Transverse colon (tissue), 4 donors: ENCODE measurements around the gene MCC. TPM values are rescaled to one million over a fixed set of nuclear protein-coding genes. Genes with fewer than 3 reads are reported as not detected.

Source experiments
- DNase-seq: peaks from one replicate; pipeline ENCODE4 v3.0.0-alpha.2; 2019
- H3K27ac ChIP-seq, 4 donors: fragments of 200-600 bp; sonication (generic); 2 replicates each; pipeline ENCODE4 v1.5.1; 2016 to 2018; ENCODE audit warnings: inconsistent platforms in 4 of 4
- H3K27me3 ChIP-seq: fragments of 200-600 bp; sonication (generic); 2 replicates; pipeline ENCODE4 v1.5.1; 2017; ENCODE audit warnings: inconsistent platforms
- H3K36me3 ChIP-seq, 4 donors: fragments of 200-600 bp; sonication (generic); 2 replicates each; pipeline ENCODE4 v1.5.1; 2017 to 2019; ENCODE audit warnings: inconsistent platforms in 4 of 4
- H3K4me1 ChIP-seq, 4 donors: fragments of 200-600 bp; sonication (generic); 2 replicates each; pipeline ENCODE4 v1.5.1; 2017 to 2020; ENCODE audit warnings: inconsistent platforms in 4 of 4
- H3K4me3 ChIP-seq, 4 donors: fragments of 200-600 bp; sonication (generic); 1 replicate in 1 of 4; 2 replicates in 3 of 4; pipeline versions ENCODE4 v1.5.1 to v1.6.1; 2017 to 2019; ENCODE audit warnings: inconsistent platforms in 4 of 4
- H3K9me3 ChIP-seq, 2 donors: fragments of 200-600 bp; sonication (generic); 2 replicates each; pipeline ENCODE4 v1.5.1; 2017 to 2019; ENCODE audit warnings: inconsistent platforms in 2 of 2
- EP300 ChIP-seq: sonication (generic); formaldehyde crosslinking; IDR thresholded peaks from one replicate; pipeline ENCODE4 v1.6.1; 2017; ENCODE audit warnings: antibody characterized with exemption, low read depth
- POLR2A ChIP-seq: fragments of 450-650 bp; IDR thresholded peaks from one replicate; pipeline ENCODE4 v1.6.1; 2016; ENCODE audit warnings: antibody characterized with exemption, mild to moderate bottlenecking, moderate library complexity
- POLR2AphosphoS5 ChIP-seq, 3 donors: sonication (generic); formaldehyde crosslinking; IDR thresholded peaks; one replicate each; pipeline ENCODE4 v1.6.1; 2016; ENCODE audit warnings: antibody characterized with exemption in 3 of 3
- WGBS, 2 donors: methylation state at CpG; one replicate each; pipeline ENCODE4 v1.1.5; 2018; ENCODE audit warnings: low coverage in 1 of 2; 5-methylcytosine and 5-hydroxymethylcytosine counted together
- in situ Hi-C, 4 donors: fragments of 200-750 bp; cut with MboI; loops; one replicate each; pipeline versions ENCODE4 v1.15.0 to v1.15.1; 2017; ENCODE audit warnings: low sequenced_read_pairs in 3 of 4, low pct_ligation_motif_present in 1 of 4, low pct_unique_long_range_greater_than_20kb in 1 of 4
- intact Hi-C: fragments of 100-400 bp; cut with DNase I; formaldehyde crosslinking; loops from one replicate; pipeline ENCODE4 v1.15.1; 2023; ENCODE audit warnings: low total_unique reads
- total RNA-seq, 4 donors: library from RNA; depleted of rRNA; stranded (reverse); fragments of >200 nt; gene quantifications; one replicate each; pipeline ENCODE4 v1.1.0, GENCODE V29; 2016
- TF ChIP-seq, protein P1 (sequence below), 5 experiments: fragments of 200-600 bp in 3 of 5; fragments of 450-650 bp in 2 of 5; sonication (generic) in 3 of 5; IDR thresholded peaks; 1 replicate in 2 of 5; 2 replicates in 3 of 5; pipeline ENCODE4 v1.5.1; 2016 to 2017; ENCODE audit warnings: antibody characterized with exemption in 5 of 5, inconsistent platforms in 3 of 5, mild to moderate bottlenecking in 2 of 5, moderate library complexity in 1 of 5

MCC gene
- total RNA-seq, 4 donors from 2014 or later, result 2.6 to 28.4 (median 16.4) TPM

DNA sequence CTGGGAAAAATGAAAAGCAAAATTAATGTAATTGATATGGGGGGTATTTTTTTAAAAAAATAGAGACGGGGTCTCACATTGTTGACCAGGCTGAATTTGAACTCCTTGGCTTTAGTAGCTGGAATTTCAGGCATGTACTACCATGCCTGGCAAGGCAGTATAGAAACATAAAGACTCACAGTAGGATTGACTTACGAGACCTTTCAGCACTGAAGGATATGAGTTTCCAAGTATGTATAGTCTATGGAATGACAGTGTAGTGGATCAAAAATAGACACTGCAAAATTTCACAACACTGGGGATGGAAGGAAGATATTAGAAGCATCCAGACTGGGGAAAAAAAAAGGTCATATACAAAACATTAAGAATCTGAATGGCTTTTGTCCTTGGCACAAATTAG lies 504.9 kb downstream of the MCC start:
- Histone ChIP-seq H3K27me3 (no peaks in the 10 kb centered on the region), H3K9me3 (no peaks in the 10 kb centered on the region), H3K27ac (no peak overlapping the region), H3K4me3 (no peak overlapping the region), H3K4me1 (peaks cover 0 to 14% (median 7%) of the 10 kb centered on the region in 4 donors), H3K36me3 (no peaks in the 10 kb centered on the region)
- in situ Hi-C loops (loop anchor here in 3 of 4 donors (25.0 kb wide), 2 partner anchors 529 to 629 kb away; partner anchors contain the start of gene YTHDC2 (in 3 of the 3)), intact Hi-C loops (no loop called here)
- TF ChIP-seq POLR2A (no peak), POLR2AphosphoS5 (IDR thresholded peaks at IDR 0.05) (no peak), EP300 (no peak)
- TF ChIP-seq, protein P1, sequence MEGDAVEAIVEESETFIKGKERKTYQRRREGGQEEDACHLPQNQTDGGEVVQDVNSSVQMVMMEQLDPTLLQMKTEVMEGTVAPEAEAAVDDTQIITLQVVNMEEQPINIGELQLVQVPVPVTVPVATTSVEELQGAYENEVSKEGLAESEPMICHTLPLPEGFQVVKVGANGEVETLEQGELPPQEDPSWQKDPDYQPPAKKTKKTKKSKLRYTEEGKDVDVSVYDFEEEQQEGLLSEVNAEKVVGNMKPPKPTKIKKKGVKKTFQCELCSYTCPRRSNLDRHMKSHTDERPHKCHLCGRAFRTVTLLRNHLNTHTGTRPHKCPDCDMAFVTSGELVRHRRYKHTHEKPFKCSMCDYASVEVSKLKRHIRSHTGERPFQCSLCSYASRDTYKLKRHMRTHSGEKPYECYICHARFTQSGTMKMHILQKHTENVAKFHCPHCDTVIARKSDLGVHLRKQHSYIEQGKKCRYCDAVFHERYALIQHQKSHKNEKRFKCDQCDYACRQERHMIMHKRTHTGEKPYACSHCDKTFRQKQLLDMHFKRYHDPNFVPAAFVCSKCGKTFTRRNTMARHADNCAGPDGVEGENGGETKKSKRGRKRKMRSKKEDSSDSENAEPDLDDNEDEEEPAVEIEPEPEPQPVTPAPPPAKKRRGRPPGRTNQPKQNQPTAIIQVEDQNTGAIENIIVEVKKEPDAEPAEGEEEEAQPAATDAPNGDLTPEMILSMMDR (IDR thresholded peaks at IDR 0.05), result no peak
- DNase-seq, result no peak
- WGBS, 2 donors, result 92 to 97% methylated on average over 2 of the region's 2 CpGs

DNA sequence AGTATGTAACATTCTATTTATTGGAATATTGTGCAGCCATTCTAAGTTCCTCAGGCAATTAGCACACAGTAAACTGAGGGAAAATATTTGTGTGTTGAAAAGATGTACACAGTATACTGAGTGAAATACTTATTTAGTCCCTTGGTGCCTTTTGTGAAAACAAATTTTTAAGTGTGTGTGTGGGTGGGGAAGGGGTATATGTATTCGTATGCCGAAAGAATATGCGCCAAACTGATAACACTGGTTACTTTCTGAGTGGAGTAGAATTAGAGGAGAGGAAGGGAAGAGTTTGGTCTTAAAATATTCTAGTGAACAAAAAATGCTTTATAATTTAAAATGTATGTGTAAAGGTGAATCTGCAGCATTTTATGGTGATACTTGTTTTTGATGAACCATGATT lies 508.5 kb downstream of the MCC start:
- no peak for DNase-seq
- Histone ChIP-seq H3K4me3 (no peak overlapping the region), H3K27ac (no peak overlapping the region), H3K4me1 (peaks cover 5 to 25% (median 15%) of the 10 kb centered on the region in 4 donors), H3K9me3 (no peaks in the 10 kb centered on the region), H3K36me3 (no peaks in the 10 kb centered on the region), H3K27me3 (no peaks in the 10 kb centered on the region)
- TF ChIP-seq POLR2AphosphoS5 (IDR thresholded peaks at IDR 0.05) (no peak), POLR2A (no peak), EP300 (no peak)
- TF ChIP-seq, protein P1 (IDR thresholded peaks at IDR 0.05), result no peak
- in situ Hi-C loops (loop anchor here in 3 of 4 donors (25.0 kb wide), 2 partner anchors 533 to 633 kb away; partner anchors contain the start of gene YTHDC2 (in 3 of the 3)), intact Hi-C loops (no loop called here)
- WGBS, 2 donors, result 61 to 73% methylated on average over 3 of the region's 3 CpGs

DNA sequence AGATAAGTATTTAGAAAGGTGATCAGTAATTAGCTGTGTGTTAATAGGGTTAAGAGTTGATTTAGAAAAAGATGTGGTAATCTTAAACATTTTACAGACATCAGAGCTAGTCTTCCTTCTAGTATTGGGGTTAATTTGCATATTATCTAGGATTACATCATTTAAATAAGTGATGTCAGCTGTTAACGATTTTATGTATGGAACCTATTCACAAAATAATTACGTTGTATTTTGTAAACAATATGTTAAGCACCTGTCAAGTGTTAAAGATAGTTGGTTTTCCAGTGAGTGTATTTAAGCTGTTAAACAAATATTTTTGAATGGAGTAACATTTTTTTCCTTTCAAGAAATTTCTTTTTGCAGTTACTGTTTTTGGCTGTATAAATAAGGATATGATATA lies 509.4 kb downstream of the MCC start:
- Histone ChIP-seq H3K4me3 (peak overlapping the region in 1 of 4 donors; percentile 99), H3K4me1 (peaks cover 5 to 25% (median 15%) of the 10 kb centered on the region in 4 donors), H3K27ac (no peak overlapping the region), H3K36me3 (no peaks in the 10 kb centered on the region), H3K9me3 (no peaks in the 10 kb centered on the region), H3K27me3 (no peaks in the 10 kb centered on the region)
- 15% methylated on average over 2 of the region's 2 CpGs for WGBS, 2 donors
- no peak for TF ChIP-seq EP300
- no peak for TF ChIP-seq POLR2AphosphoS5 (IDR thresholded peaks at IDR 0.05)
- TF ChIP-seq, protein P1 (IDR thresholded peaks at IDR 0.05), result no peak
- TF ChIP-seq POLR2A, result no peak
- in situ Hi-C loops (loop anchor here in 3 of 4 donors (25.0 kb wide), 2 partner anchors 533 to 633 kb away; partner anchors contain the start of gene YTHDC2 (in 3 of the 3)), intact Hi-C loops (no loop called here)
- DNase-seq, result no peak

DNA sequence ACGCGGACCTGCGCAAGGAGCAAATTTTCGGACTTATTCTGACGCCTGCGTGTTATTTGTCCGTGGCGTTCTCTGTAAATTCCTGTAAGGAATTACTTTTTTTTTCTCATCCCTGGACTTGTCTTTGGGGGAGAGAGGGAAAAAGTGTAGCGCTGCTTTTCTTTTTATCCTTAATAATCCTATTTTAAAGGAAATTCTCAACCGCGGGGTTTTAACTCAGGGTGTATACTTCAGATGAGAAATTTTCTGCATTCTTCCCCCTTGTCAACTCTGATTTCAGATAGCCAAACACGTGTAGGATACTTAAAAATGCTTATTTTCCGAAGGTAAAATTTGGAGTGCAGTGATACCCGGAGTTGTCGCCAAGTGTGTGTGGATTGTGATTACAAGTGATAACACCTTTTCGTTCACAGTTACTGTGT lies 510.8 kb downstream of the MCC start:
- no peak for DNase-seq
- TF ChIP-seq EP300, result no peak
- TF ChIP-seq, protein P1 (IDR thresholded peaks at IDR 0.05), result no peak
- WGBS, 2 donors, result 0 to 1% methylated on average over 13 to 16 of the region's 16 CpGs

More for the DNA sequence above, 510.8 kb downstream of the MCC start:
- in situ Hi-C loops (loop anchor here in 3 of 4 donors (25.0 kb wide), 2 partner anchors 535 to 635 kb away; partner anchors contain the start of gene YTHDC2 (in 3 of the 3)), intact Hi-C loops (no loop called here)
- Histone ChIP-seq H3K4me1 (peaks cover 5 to 25% (median 15%) of the 10 kb centered on the region in 4 donors), H3K27me3 (no peaks in the 10 kb centered on the region), H3K4me3 (peak overlapping the region; percentile 72 to 99 (median 86)), H3K27ac (peak overlapping the region; percentile 91 to 96 (median 93)), H3K9me3 (no peaks in the 10 kb centered on the region), H3K36me3 (no peaks in the 10 kb centered on the region)
